OCI-LY1 (cell line): ENCODE data around the gene SEC14L1.

Experiments
- H2AFZ ChIP-seq: fragments of 200-600 bp; sonication (generic), shearing (Covaris generic); 2 replicates; pipeline ENCODE4 v1.6.0; 2014; ENCODE audit warnings: antibody characterized with exemption, mild to moderate bottlenecking, low read length
- H3F3A ChIP-seq: fragments of 200-600 bp; sonication (generic), shearing (Covaris generic); 2 replicates; pipeline ENCODE4 v1.6.0; 2014; ENCODE audit warnings: mild to moderate bottlenecking, antibody characterized with exemption, low read length, moderate library complexity; ENCODE audit not compliant: insufficient read depth
- H3K27ac ChIP-seq: fragments of 200-600 bp; sonication (generic); 2 replicates; pipeline ENCODE4 v1.5.1; 2014; ENCODE audit warnings: low read length, mixed run types, mild to moderate bottlenecking, low read depth; ENCODE audit not compliant: poor library complexity, severe bottlenecking
- H3K27me3 ChIP-seq: fragments of 200-600 bp; sonication (generic); 2 replicates; pipeline ENCODE4 v1.6.0; 2014; ENCODE audit warnings: antibody characterized with exemption, mild to moderate bottlenecking, low read length, moderate library complexity; ENCODE audit not compliant: insufficient read depth
- H3K36me3 ChIP-seq: fragments of 200-600 bp; sonication (generic); 2 replicates; pipeline ENCODE4 v1.6.1; 2014; ENCODE audit warnings: mild to moderate bottlenecking, antibody characterized with exemption, low read length, moderate library complexity, mixed read lengths; ENCODE audit not compliant: insufficient read depth
- H3K4me1 ChIP-seq: fragments of 200-600 bp; sonication (generic); 2 replicates; pipeline ENCODE4 v1.5.1; 2014; ENCODE audit warnings: mild to moderate bottlenecking, low read length, moderate library complexity; ENCODE audit not compliant: insufficient read depth, severe bottlenecking
- H3K4me2 ChIP-seq: fragments of 200-600 bp; sonication (generic), shearing (Covaris generic); 2 replicates; pipeline ENCODE4 v1.6.1; 2014; ENCODE audit warnings: low read length
- H3K4me3 ChIP-seq: fragments of 200-600 bp; sonication (generic); 2 replicates; pipeline ENCODE4 v1.5.1; 2014; ENCODE audit warnings: low read length, low read depth, mild to moderate bottlenecking, mixed read lengths; ENCODE audit not compliant: poor library complexity, severe bottlenecking
- H3K79me2 ChIP-seq: fragments of 200-600 bp; shearing (Covaris generic); 2 replicates; pipeline ENCODE4 v1.6.1; 2016; ENCODE audit warnings: mixed run types, low read length, mixed read lengths; ENCODE audit not compliant: insufficient read depth
- H3K9ac ChIP-seq: fragments of 200-600 bp; sonication (generic), shearing (Covaris generic); 2 replicates; pipeline ENCODE4 v1.6.1; 2014; ENCODE audit warnings: mild to moderate bottlenecking, low read length, mixed read lengths
- H3K9me2 ChIP-seq: fragments of 200-600 bp; sonication (generic), shearing (Covaris generic); 2 replicates; pipeline ENCODE4 v1.6.1; 2014; ENCODE audit warnings: low read depth, mild to moderate bottlenecking, low read length, mixed read lengths
- H3K9me3 ChIP-seq: fragments of 200-600 bp; shearing (Covaris generic); 2 replicates; pipeline ENCODE4 v1.6.1; 2014; ENCODE audit warnings: low read length, mixed read lengths
- H4K20me1 ChIP-seq: fragments of 200-600 bp; sonication (generic), shearing (Covaris generic); 2 replicates; pipeline ENCODE4 v1.6.0; 2016; ENCODE audit warnings: mild to moderate bottlenecking, low read length; ENCODE audit not compliant: insufficient read depth
- CTCF ChIP-seq: fragments of 200-600 bp; sonication (generic), shearing (Covaris generic); IDR thresholded peaks from 2 replicates; pipeline ENCODE4 v1.5.1; 2017; ENCODE audit warnings: mild to moderate bottlenecking, antibody characterized with exemption, low read length, moderate library complexity, mixed read lengths
- EZH2 ChIP-seq: fragments of 200-600 bp; sonication (generic), shearing (Covaris generic); IDR thresholded peaks from 2 replicates; pipeline ENCODE4 v1.8.0; 2017; ENCODE audit warnings: borderline replicate concordance, mixed run types, mild to moderate bottlenecking, antibody characterized with exemption, low read length, moderate library complexity, mixed read lengths

Gene SEC14L1

GRCh38 chr17:77189148-77189547 is 48.4 kb downstream of the SEC14L1 start:
- no peaks in the 10 kb centered on the region for H3K9me3 ChIP-seq
- no peaks in the 10 kb centered on the region for H3K27me3 ChIP-seq
- no peak overlapping the region for H3K4me3 ChIP-seq
- H3K4me2 ChIP-seq: peak overlapping the region; percentile 58; the same call in 1 of the 2 replicates
- H2AFZ ChIP-seq: no peak overlapping the region
- H3K36me3 ChIP-seq: peaks cover 45% of the 10 kb centered on the region
- TF ChIP-seq CTCF (no peak), EZH2 (no peak)
- no peaks in the 10 kb centered on the region for H3F3A ChIP-seq
- H3K9ac ChIP-seq: peak overlapping the region; percentile 31; the same call in 1 of the 2 replicates
- peak overlapping the region; percentile 75 for H3K27ac ChIP-seq
- H3K4me1 ChIP-seq: peaks cover 65% of the 10 kb centered on the region
- no peaks in the 10 kb centered on the region for H3K9me2 ChIP-seq
- no peaks in the 10 kb centered on the region for H4K20me1 ChIP-seq
- H3K79me2 ChIP-seq: peaks cover 5% of the 10 kb centered on the region; the same call in 1 of the 2 replicates

DNA sequence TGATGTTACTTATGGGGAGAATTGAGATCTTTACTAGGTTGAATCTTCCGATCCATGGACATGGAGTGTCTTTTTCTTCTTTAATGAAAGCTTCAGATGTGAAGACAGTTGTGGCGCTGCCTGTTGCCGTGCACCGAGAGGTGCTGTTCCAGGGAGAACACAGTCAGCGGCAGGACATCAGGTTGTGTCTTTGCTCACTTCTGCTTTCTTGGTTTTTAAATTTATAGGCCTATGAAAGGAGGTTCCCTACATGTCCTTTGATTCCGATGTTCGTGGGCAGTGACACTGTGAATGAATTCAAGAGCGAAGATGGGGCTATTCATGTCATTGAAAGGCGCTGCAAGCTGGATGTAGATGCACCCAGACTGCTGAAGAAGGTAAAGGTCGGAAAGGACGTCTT is 49.8 kb downstream of the SEC14L1 start:
- H3K36me3 ChIP-seq: peaks cover 58% of the 10 kb centered on the region
- no peak for TF ChIP-seq CTCF
- no peak for TF ChIP-seq EZH2
- no peaks in the 10 kb centered on the region for H3F3A ChIP-seq
- no peak overlapping the region for H3K4me2 ChIP-seq
- H3K4me3 ChIP-seq: no peak overlapping the region
- H2AFZ ChIP-seq: no peak overlapping the region
- H3K27ac ChIP-seq: peak overlapping the region; percentile 75
- no peaks in the 10 kb centered on the region for H3K27me3 ChIP-seq
- no peaks in the 10 kb centered on the region for H4K20me1 ChIP-seq
- peaks cover 2% of the 10 kb centered on the region; the same call in 1 of the 2 replicates for H3K79me2 ChIP-seq
- H3K9ac ChIP-seq: no peak overlapping the region
- peaks cover 56% of the 10 kb centered on the region for H3K4me1 ChIP-seq
- H3K9me2 ChIP-seq: no peaks in the 10 kb centered on the region
- no peaks in the 10 kb centered on the region for H3K9me3 ChIP-seq

DNA sequence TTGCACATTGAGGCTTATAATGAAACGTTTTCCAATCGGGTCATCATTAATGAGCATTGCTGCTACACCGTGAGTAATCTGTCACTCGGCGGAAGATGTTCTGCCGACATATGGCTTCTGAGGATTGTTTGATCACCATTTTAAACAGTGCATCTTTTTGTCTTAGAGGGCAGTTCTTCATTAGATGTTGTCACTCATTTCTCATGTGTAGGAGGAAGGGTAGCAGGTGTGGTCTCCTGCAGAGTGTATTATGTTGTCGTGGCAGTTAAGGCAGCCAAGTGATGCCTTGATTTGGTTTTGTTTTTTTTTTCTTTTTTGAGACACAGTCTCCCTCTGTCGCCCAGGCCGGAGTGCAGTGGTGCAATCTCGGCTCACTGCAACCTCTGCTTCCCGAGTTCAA is 50.5 kb downstream of the SEC14L1 start:
- Histone ChIP-seq H3K4me1 (peaks cover 49% of the 10 kb centered on the region), H3F3A (no peaks in the 10 kb centered on the region), H3K27me3 (no peaks in the 10 kb centered on the region), H3K4me3 (no peak overlapping the region), H3K27ac (no peak overlapping the region), H3K4me2 (no peak overlapping the region), H4K20me1 (no peaks in the 10 kb centered on the region), H2AFZ (no peak overlapping the region), H3K9me2 (no peaks in the 10 kb centered on the region), H3K9me3 (no peaks in the 10 kb centered on the region), H3K79me2 (no peaks in the 10 kb centered on the region), H3K36me3 (peaks cover 64% of the 10 kb centered on the region), H3K9ac (no peak overlapping the region)
- TF ChIP-seq CTCF (no peak), EZH2 (no peak)
